Fibroblast of mammary gland (primary cell): ENCODE results near the gene DOCK2.

Experiments used
- DNase-seq: peaks from one replicate; pipeline ENCODE4 v3.0.0-alpha.2; 2010; ENCODE audit warnings: low read depth
- H3K4me3 ChIP-seq: 2 replicates; pipeline ENCODE4 v1.5.1; 2011; ENCODE audit warnings: low read depth, mild to moderate bottlenecking, low read length, moderate library complexity; ENCODE audit not compliant: control insufficient read depth
- TF ChIP-seq, protein P1 (sequence below): conservative IDR thresholded peaks from 2 replicates; pipeline ENCODE4 v1.5.1; 2011; ENCODE audit warnings: low read depth, low read length, inconsistent platforms; ENCODE audit not compliant: control insufficient read depth, insufficient read depth

DOCK2 gene

DNA sequence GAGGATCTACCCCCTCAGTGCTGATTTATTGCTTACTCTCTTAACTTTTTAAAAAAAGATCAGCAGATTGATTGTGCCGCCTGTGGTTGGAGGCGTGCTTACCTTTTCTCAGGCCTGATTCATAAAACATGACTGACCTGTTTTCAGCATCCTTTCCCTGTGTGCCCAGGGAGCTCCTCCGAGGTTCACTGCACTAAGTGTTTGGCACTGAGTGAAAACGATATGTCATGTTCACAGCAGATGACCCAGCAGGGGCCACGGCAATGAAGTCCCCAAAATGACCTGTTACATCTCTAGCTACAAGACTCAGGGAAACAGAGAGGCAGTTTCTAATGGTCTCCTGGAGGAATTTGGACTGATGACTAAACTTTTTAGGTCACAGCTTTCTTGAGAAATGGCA is 273.3 kb downstream of the DOCK2 start:
- no peak overlapping the region for H3K4me3 ChIP-seq
- TF ChIP-seq, protein P1, sequence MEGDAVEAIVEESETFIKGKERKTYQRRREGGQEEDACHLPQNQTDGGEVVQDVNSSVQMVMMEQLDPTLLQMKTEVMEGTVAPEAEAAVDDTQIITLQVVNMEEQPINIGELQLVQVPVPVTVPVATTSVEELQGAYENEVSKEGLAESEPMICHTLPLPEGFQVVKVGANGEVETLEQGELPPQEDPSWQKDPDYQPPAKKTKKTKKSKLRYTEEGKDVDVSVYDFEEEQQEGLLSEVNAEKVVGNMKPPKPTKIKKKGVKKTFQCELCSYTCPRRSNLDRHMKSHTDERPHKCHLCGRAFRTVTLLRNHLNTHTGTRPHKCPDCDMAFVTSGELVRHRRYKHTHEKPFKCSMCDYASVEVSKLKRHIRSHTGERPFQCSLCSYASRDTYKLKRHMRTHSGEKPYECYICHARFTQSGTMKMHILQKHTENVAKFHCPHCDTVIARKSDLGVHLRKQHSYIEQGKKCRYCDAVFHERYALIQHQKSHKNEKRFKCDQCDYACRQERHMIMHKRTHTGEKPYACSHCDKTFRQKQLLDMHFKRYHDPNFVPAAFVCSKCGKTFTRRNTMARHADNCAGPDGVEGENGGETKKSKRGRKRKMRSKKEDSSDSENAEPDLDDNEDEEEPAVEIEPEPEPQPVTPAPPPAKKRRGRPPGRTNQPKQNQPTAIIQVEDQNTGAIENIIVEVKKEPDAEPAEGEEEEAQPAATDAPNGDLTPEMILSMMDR, result no peak
- DNase-seq, result no peak

DNA sequence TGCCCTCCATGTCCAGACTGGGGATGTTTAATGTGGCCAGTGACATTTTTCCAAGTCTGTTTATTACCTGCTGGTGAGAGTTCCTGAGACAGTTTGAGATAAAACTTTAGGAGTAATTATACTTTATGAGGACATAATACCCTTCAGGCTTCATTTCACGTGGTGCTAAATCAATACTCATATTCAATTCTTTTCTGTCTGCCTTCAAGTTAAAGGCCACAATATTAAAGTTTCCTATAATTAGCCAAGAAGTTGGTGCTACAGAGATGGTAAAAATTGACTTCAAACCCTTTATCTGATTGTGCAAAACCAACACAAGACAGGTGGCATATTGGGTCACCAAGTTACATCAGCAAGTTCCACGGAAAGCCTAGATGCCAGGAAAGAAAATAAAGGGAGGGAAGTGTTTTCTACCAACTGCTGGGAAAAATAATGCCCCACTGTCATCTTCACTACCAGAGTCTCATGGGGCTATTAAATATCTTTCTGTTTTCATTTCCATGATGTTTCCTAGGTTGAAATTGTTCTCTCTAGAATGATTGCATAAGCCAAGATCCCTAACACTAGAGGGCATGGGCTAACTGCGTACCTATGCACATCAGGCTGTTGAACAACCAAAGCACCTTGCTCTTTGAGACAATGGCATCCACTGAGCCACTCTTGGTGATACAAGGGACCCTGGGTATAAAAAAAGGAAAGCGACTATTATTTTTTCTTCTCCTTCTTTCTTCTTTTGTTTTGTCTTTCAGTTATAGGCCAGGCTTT is 274.6 kb downstream of the DOCK2 start:
- no peak overlapping the region for H3K4me3 ChIP-seq
- TF ChIP-seq, protein P1, result no peak
- DNase-seq, result peak; percentile 6

- H3K4me3 ChIP-seq, result no peak overlapping the region
- TF ChIP-seq, protein P1, result no peak
- no peak for DNase-seq
Measured at GRCh38 chr5:169913479-169913878, 276.4 kb downstream of the DOCK2 start.

GRCh38 chr5:169914766-169915165 is 277.7 kb downstream of the DOCK2 start:
- peak; percentile 67 for DNase-seq
- TF ChIP-seq, protein P1, result no peak
- H3K4me3 ChIP-seq, result no peak overlapping the region

DNA sequence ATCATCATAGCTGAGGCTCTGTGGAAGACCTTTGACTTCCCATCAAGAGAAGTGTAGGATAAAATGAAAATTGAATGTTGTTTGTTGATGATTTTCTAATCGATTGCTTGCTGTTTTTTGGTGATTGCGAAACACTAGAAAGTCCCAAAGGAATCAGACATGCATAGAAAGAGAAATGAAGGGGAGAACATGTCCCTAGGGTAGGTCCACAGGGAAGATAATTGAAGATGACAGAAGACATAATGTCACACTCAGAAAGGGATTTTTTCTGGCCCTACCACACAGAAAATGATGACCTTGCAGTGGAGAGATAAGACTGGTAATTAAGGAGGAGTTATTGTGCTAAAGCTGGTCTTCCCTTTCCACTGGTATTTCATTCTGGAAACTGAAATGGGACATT is 280.4 kb downstream of the DOCK2 start:
- TF ChIP-seq, protein P1, result no peak
- DNase-seq, result no peak
- no peak overlapping the region for H3K4me3 ChIP-seq

DNA sequence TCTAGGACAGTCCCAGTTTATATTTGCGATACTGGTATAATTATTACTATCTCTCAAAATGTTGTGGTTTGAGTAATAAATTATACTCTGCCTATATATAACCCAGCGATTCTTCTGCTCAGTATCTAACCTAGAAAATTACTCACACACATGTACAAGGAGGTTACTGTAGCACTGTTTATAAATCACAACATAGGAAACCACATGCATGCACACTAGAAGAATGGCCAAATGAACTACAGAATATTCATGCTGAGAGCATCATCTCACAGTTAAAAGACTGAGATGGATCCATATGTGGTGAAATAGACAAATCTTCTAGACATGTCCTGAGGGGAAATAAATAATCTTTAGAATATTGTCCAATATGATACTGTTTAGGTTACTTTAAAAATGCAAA is 281.2 kb downstream of the DOCK2 start:
- no peak overlapping the region for H3K4me3 ChIP-seq
- no peak for DNase-seq
- TF ChIP-seq, protein P1, result no peak
